Measurements from ENCODE around the gene DHX8.

- TF ChIP-seq CTCF (IDR thresholded peaks at IDR 0.05; ENCODE audit: extremely low read depth in 1 of 2, insufficient read depth in 1 of 2, low read depth in 1 of 2, low read length in 2 of 2), result no peak
- no peak for TF ChIP-seq EZH2 (IDR thresholded peaks at IDR 0.05; ENCODE audit: borderline replicate concordance, low read depth, low read length, severe bottlenecking)
These were observed 47.3 kb downstream of the DHX8 start for GRCh38 chr17:43531082-43531378.
